HEK293 (cell line): ENCODE measurements around the gene MYO5B.

Source experiments
- AEBP2 ChIP-seq: fragments of 450-650 bp; formaldehyde crosslinking; IDR thresholded peaks from 2 replicates; pipeline ENCODE4 v1.5.1; 2016; ENCODE audit warnings: missing biosample characterization, missing genetic modification characterization, borderline replicate concordance
- HIC1 ChIP-seq: fragments of 450-650 bp; formaldehyde crosslinking; IDR thresholded peaks from 2 replicates; pipeline ENCODE4 v1.5.1; 2016; ENCODE audit warnings: missing biosample characterization, missing genetic modification characterization
- SETDB1 ChIP-seq: IDR thresholded peaks from one replicate; pipeline ENCODE4 v1.6.1; 2017; ENCODE audit warnings: mild to moderate bottlenecking, low read length, moderate library complexity, mixed read lengths; ENCODE audit not compliant: insufficient read length
- ZBTB11 ChIP-seq: fragments of 450-650 bp; formaldehyde crosslinking; conservative IDR thresholded peaks from 2 replicates; pipeline ENCODE4 v1.5.1; 2016; ENCODE audit warnings: low read depth, missing biosample characterization, missing genetic modification characterization
- ZBTB26 ChIP-seq: fragments of 450-650 bp; formaldehyde crosslinking; optimal IDR thresholded peaks from 2 replicates; pipeline ENCODE3; 2016; ENCODE audit warnings: missing biosample characterization, mild to moderate bottlenecking, missing genetic modification characterization
- ZBTB44 ChIP-seq: fragments of 450-650 bp; IDR thresholded peaks from 2 replicates; pipeline ENCODE4 v1.5.1; 2018; ENCODE audit warnings: missing biosample characterization, mild to moderate bottlenecking, missing genetic modification characterization
- ZNF155 ChIP-seq: fragments of 450-650 bp; formaldehyde crosslinking; IDR thresholded peaks from 2 replicates; pipeline ENCODE4 v1.5.1; 2016; ENCODE audit warnings: missing biosample characterization, missing genetic modification characterization
- ZNF157 ChIP-seq: fragments of 450-650 bp; formaldehyde crosslinking; IDR thresholded peaks from 2 replicates; pipeline ENCODE4 v1.5.1; 2016; ENCODE audit warnings: missing biosample characterization, missing genetic modification characterization
- ZNF214 ChIP-seq: fragments of 450-650 bp; formaldehyde crosslinking; IDR thresholded peaks from 2 replicates; pipeline ENCODE4 v1.5.1; 2017; ENCODE audit warnings: missing biosample characterization, mild to moderate bottlenecking, missing genetic modification characterization, borderline replicate concordance
- ZNF223 ChIP-seq: fragments of 450-650 bp; formaldehyde crosslinking; IDR thresholded peaks from 2 replicates; pipeline ENCODE4 v1.5.1; 2016; ENCODE audit warnings: missing biosample characterization, missing genetic modification characterization
- ZNF280D ChIP-seq: fragments of 450-650 bp; formaldehyde crosslinking; IDR thresholded peaks from 2 replicates; pipeline ENCODE4 v1.5.1; 2016; ENCODE audit warnings: missing biosample characterization, missing genetic modification characterization
- ZNF391 ChIP-seq: fragments of 450-650 bp; formaldehyde crosslinking; IDR thresholded peaks from 2 replicates; pipeline ENCODE4 v1.5.1; 2016; ENCODE audit warnings: low read depth, missing biosample characterization, missing genetic modification characterization, borderline replicate concordance
- ZNF404 ChIP-seq: fragments of 450-650 bp; formaldehyde crosslinking; IDR thresholded peaks from 2 replicates; pipeline ENCODE4 v1.5.1; 2017; ENCODE audit warnings: missing biosample characterization, missing genetic modification characterization
- ZNF513 ChIP-seq: fragments of 450-650 bp; IDR thresholded peaks from 2 replicates; pipeline ENCODE4 v1.5.1; 2018; ENCODE audit warnings: missing biosample characterization, missing genetic modification characterization
- ZNF580 ChIP-seq: fragments of 450-650 bp; formaldehyde crosslinking; IDR thresholded peaks from 2 replicates; pipeline ENCODE4 v1.5.1; 2016; ENCODE audit warnings: missing biosample characterization, missing genetic modification characterization
- ZNF610 ChIP-seq: fragments of 450-650 bp; formaldehyde crosslinking; IDR thresholded peaks from 2 replicates; pipeline ENCODE4 v1.5.1; 2016; ENCODE audit warnings: missing biosample characterization, missing genetic modification characterization, borderline replicate concordance
- ZNF639 ChIP-seq: fragments of 450-650 bp; formaldehyde crosslinking; IDR thresholded peaks from 2 replicates; pipeline ENCODE4 v1.5.1; 2016; ENCODE audit warnings: missing biosample characterization, missing genetic modification characterization
- ZNF76 ChIP-seq: fragments of 450-650 bp; formaldehyde crosslinking; IDR thresholded peaks from 2 replicates; pipeline ENCODE4; 2016; ENCODE audit warnings: low read depth, missing biosample characterization, missing genetic modification characterization, borderline replicate concordance
- ZSCAN23 ChIP-seq: fragments of 450-650 bp; formaldehyde crosslinking; IDR thresholded peaks from 2 replicates; pipeline ENCODE4 v1.5.1; 2016; ENCODE audit warnings: missing biosample characterization, missing genetic modification characterization

The MYO5B gene

GRCh38 chr18:49813319-49814146 is 381.4 kb downstream of the MYO5B start, which contains the start of gene ACAA2 (continued):
- TF ChIP-seq ZNF580 (tag by site-specific recombination) (peak; percentile 62; the same call in 1 of the 2 replicates), ZNF155 (no peak), ZBTB11 (tag by site-specific recombination) (peak; percentile 85), ZNF639 (0 out of 2 replicates have a peak, but pooled peaks have one; percentile 30), ZNF513 (tag by site-specific recombination) (no peak), ZNF157 (tag by site-specific recombination) (no peak), ZNF223 (tag by site-specific recombination) (no peak; the same call in 1 of the 2 replicates), ZSCAN23 (tag by site-specific recombination) (peak; percentile 76; the same call in 1 of the 2 replicates), ZNF404 (tag by site-specific recombination) (no peak; the same call in 1 of the 2 replicates), ZNF280D (tag by site-specific recombination) (no peak), ZNF391 (no peak; the same call in 1 of the 2 replicates), HIC1 (tag by site-specific recombination) (peak; percentile 82), SETDB1 (no peak), ZNF214 (tag by site-specific recombination) (no peak), ZNF76 (peak; percentile 45), ZNF610 (tag by site-specific recombination) (peak; percentile 92), ZBTB44 (tag by site-specific recombination) (no peak), AEBP2 (tag by site-specific recombination) (no peak), ZBTB26 (tag by site-specific recombination) (peak; percentile 69)
